Panc1 (cell line): Measurements from ENCODE around the gene SDK1. TPM values are rescaled to one million over a fixed set of nuclear protein-coding genes. Genes with fewer than 3 reads are reported as not detected.

ENCODE experiments used
- ATAC-seq: fragments of 200-7000 bp; cut with Tn5 transposase; 2 replicates; pipeline ENCODE4 v1.9.1; 2020; ENCODE audit warnings: mild to moderate bottlenecking, moderate library complexity
- BruUV-seq: library from RNA; stranded (reverse); fragments of 400-500 nt; replicated peaks from 2 replicates; lab custom pipeline; 2021; lab: Mats Ljungman, UMichigan
- CTCF ChIA-PET: fragments of 300-600 bp; sonication (Branson Sonifier 250); formaldehyde crosslinking; loops from one replicate; lab custom pipeline; 2022; ENCODE audit warnings: antibody characterized with exemption; lab: Charles Lee
- POLR2A ChIA-PET: fragments of 300-600 bp; sonication (Branson Sonifier 250); formaldehyde crosslinking; loops from one replicate; lab custom pipeline; 2022; ENCODE audit warnings: antibody characterized with exemption; lab: Charles Lee
- DNase-seq: peaks from one replicate; pipeline ENCODE4 v3.0.0-alpha.2; 2010; ENCODE audit warnings: low read depth, low spot score
- H3K27ac ChIP-seq: 2 replicates; pipeline ENCODE4 v1.5.1; 2011; ENCODE audit warnings: mild to moderate bottlenecking, low read length, inconsistent platforms
- H3K27me3 ChIP-seq: fragments of 200-500 bp; sonication (Bioruptor generic); 2 replicates; pipeline ENCODE4 v1.6.0; 2014; ENCODE audit warnings: low read length, inconsistent platforms; ENCODE audit not compliant: control insufficient read depth, insufficient read depth
- H3K36me3 ChIP-seq: fragments of 200-500 bp; sonication (Bioruptor generic); 2 replicates; pipeline ENCODE4 v1.5.1; 2014; ENCODE audit warnings: inconsistent platforms, mild to moderate bottlenecking, low read length, moderate library complexity; ENCODE audit not compliant: control insufficient read depth, insufficient read depth
- H3K4me1 ChIP-seq: 2 replicates; pipeline ENCODE4 v1.5.1; 2011; ENCODE audit warnings: inconsistent platforms, mild to moderate bottlenecking, low read length, moderate library complexity; ENCODE audit not compliant: control insufficient read depth, insufficient read depth
- H3K4me3 ChIP-seq, 2 experiments: 2 replicates each; pipeline ENCODE4 v1.5.1; 2011 to 2012; ENCODE audit warnings: low read depth in 2 of 2, low read length in 2 of 2, mild to moderate bottlenecking in 2 of 2, inconsistent platforms in 1 of 2, moderate library complexity in 1 of 2
- H3K9me3 ChIP-seq: fragments of 200-500 bp; sonication (Bioruptor generic); 2 replicates; pipeline ENCODE4 v1.5.1; 2014; ENCODE audit warnings: low read depth, mild to moderate bottlenecking, inconsistent platforms, low read length, moderate library complexity; ENCODE audit not compliant: control insufficient read depth, insufficient read depth
- CTCF ChIP-seq: fragments of 450-650 bp; IDR thresholded peaks from 2 replicates; pipeline ENCODE4 v1.5.1; 2017; ENCODE audit warnings: mild to moderate bottlenecking
- POLR2AphosphoS5 ChIP-seq: IDR thresholded peaks from 2 replicates; pipeline ENCODE4 v1.6.1; 2012; ENCODE audit warnings: mild to moderate bottlenecking, low read depth, low read length, moderate library complexity
- REST ChIP-seq, 2 experiments: IDR thresholded peaks; 2 replicates each; pipeline ENCODE4 v1.6.1; 2011 to 2012; ENCODE audit warnings: low read depth in 2 of 2, control low read depth in 1 of 2, low read length in 1 of 2, mild to moderate bottlenecking in 1 of 2, moderate library complexity in 1 of 2; ENCODE audit not compliant: insufficient read depth in 1 of 2
- SIN3A ChIP-seq: IDR thresholded peaks from 2 replicates; pipeline ENCODE4 v1.6.1; 2012; ENCODE audit warnings: low read depth, mild to moderate bottlenecking, low read length, moderate library complexity, borderline replicate concordance; ENCODE audit not compliant: insufficient read depth
- TCF7L2 ChIP-seq: IDR thresholded peaks from 2 replicates; pipeline ENCODE4 v1.6.1; 2011; ENCODE audit warnings: mild to moderate bottlenecking, low read depth, low read length, inconsistent platforms
- in situ Hi-C: cut with HindIII; loops from 2 replicates; pipeline ENCODE4 v1.10.0; 2016; ENCODE audit warnings: low sequenced_read_pairs, low pct_unique_long_range_greater_than_20kb
- intact Hi-C: fragments of 100-400 bp; cut with micrococcal nuclease; formaldehyde crosslinking; loops from one replicate; pipeline ENCODE4 v1.10.0; 2022; ENCODE audit not compliant: unreplicated experiment
- total RNA-seq: library from RNA; stranded (reverse); gene quantifications from one replicate; pipeline ENCODE4 v1.2.1, GENCODE V29; 2021; ENCODE audit not compliant: unreplicated experiment

SDK1 gene
- total RNA-seq, 1 experiment from 2014 or later = 47.4 TPM

GRCh38 chr7:3650844-3651243, 349.8 kb downstream of the SDK1 start:
- no peak overlapping the region; the same call in 1 of the 2 replicates for H3K27ac ChIP-seq
- no peaks in the 10 kb centered on the region for H3K9me3 ChIP-seq
- ATAC-seq (no peak), DNase-seq (no peak)
- POLR2A ChIA-PET = no interaction called here
- H3K4me3 ChIP-seq = no peak overlapping the region
- CTCF ChIA-PET = no interaction called here
- intact Hi-C loops (no loop called here), in situ Hi-C loops (no loop called here)
- H3K27me3 ChIP-seq = no peaks in the 10 kb centered on the region
- H3K4me1 ChIP-seq = peaks cover 4% of the 10 kb centered on the region; the same call in 1 of the 2 replicates
- TF ChIP-seq TCF7L2 (no peak), REST (IDR thresholded peaks at IDR 0.05; ENCODE audit: insufficient read depth in 1 of 2, low read depth in 2 of 2, low read length in 1 of 2) (no peak), CTCF (no peak), SIN3A (no peak), POLR2AphosphoS5 (no peak)
- BruUV-seq = no TSS peak
- no peaks in the 10 kb centered on the region; the same call in 1 of the 2 replicates for H3K36me3 ChIP-seq

GRCh38 chr7:3655635-3656034, 354.6 kb downstream of the SDK1 start:
- ChIA-PET CTCF (no interaction called here), POLR2A (no interaction called here)
- DNase-seq = no peak
- Histone ChIP-seq H3K9me3 (no peaks in the 10 kb centered on the region), H3K4me3 (no peak overlapping the region), H3K27me3 (no peaks in the 10 kb centered on the region), H3K4me1 (0 out of 2 replicates have a peak, but pooled peaks cover 5% of the 10 kb centered on the region), H3K36me3 (no peaks in the 10 kb centered on the region), H3K27ac (no peak overlapping the region)
- BruUV-seq = no TSS peak
- in situ Hi-C loops = no loop called here
- TF ChIP-seq TCF7L2 = no peak
- TF ChIP-seq POLR2AphosphoS5 = no peak
- TF ChIP-seq CTCF = no peak
- no peak for TF ChIP-seq REST (IDR thresholded peaks at IDR 0.05; ENCODE audit: insufficient read depth in 1 of 2, low read depth in 2 of 2, low read length in 1 of 2)
- no peak for TF ChIP-seq SIN3A
- intact Hi-C loops = no loop called here
- ATAC-seq = no peak
